Activated B cell treated with CpG ODN at 0.5 μM for 24 hours (primary cell): Measurements from ENCODE around the gene TNFRSF25. TPM values are rescaled to one million over a fixed set of nuclear protein-coding genes. Genes with fewer than 3 reads are reported as not detected.

ENCODE experiments used
- ATAC-seq: fragments of 200-7000 bp; cut with Tn5 transposase; one replicate; pipeline ENCODE4 v1.10.0; 2021; ENCODE audit warnings: low read depth, mild to moderate bottlenecking, moderate library complexity
- CTCF ChIA-PET: fragments of 350-600 bp; sonication (Branson Sonifier 250); formaldehyde crosslinking; loops from one replicate; lab custom pipeline; 2021; ENCODE audit warnings: antibody characterized with exemption; lab: Charles Lee
- POLR2A ChIA-PET: fragments of 350-600 bp; sonication (Branson Sonifier 250); formaldehyde crosslinking; loops from one replicate; lab custom pipeline; 2021; ENCODE audit warnings: antibody characterized with exemption; lab: Charles Lee
- DNase-seq: peaks from one replicate; pipeline ENCODE4 v3.0.0; 2022
- H3K27ac Mint-ChIP-seq: one replicate; pipeline ENCODE4 v1.8.0; 2020; ENCODE audit warnings: mixed read lengths
- H3K27me3 Mint-ChIP-seq: one replicate; pipeline ENCODE4 v1.8.0; 2021; ENCODE audit warnings: mixed read lengths
- H3K36me3 Mint-ChIP-seq: one replicate; pipeline ENCODE4 v1.8.0; 2021; ENCODE audit warnings: low read depth, mixed read lengths
- H3K4me1 Mint-ChIP-seq: one replicate; pipeline ENCODE4 v1.8.0; 2021; ENCODE audit warnings: mixed read lengths
- H3K4me3 Mint-ChIP-seq: one replicate; pipeline ENCODE4 v1.8.0; 2020; ENCODE audit warnings: mild to moderate bottlenecking, mixed read lengths
- H3K9me3 Mint-ChIP-seq: one replicate; pipeline ENCODE4 v1.8.0; 2020; ENCODE audit warnings: mixed read lengths
- CTCF ChIP-seq: fragments of 200-600 bp; IDR thresholded peaks from one replicate; pipeline ENCODE4 v1.8.0; 2022; ENCODE audit warnings: antibody characterized with exemption, mild to moderate bottlenecking
- intact Hi-C: fragments of 100-400 bp; cut with micrococcal nuclease; formaldehyde crosslinking; loops from one replicate; pipeline ENCODE4 v1.15.1; 2024
- total RNA-seq: library from RNA; stranded (reverse); gene quantifications from 2 replicates; pipeline ENCODE4 v1.2.3, GENCODE V29; 2022

TNFRSF25 gene
- total RNA-seq, 1 donor from 2014 or later = 2.8 TPM

GRCh38 chr1:6424000-6424565 lies 41.9 kb downstream of the TNFRSF25 start:
- Mint-ChIP-seq H3K4me1 (peaks cover 15% of the 10 kb centered on the region), H3K4me3 (peak overlapping the region; percentile 55), H3K27me3 (peaks cover 47% of the 10 kb centered on the region), H3K27ac (no peak overlapping the region), H3K9me3 (no peaks in the 10 kb centered on the region), H3K36me3 (no peaks in the 10 kb centered on the region)
- DNase-seq = no peak
- CTCF ChIA-PET = interaction anchor here (1.0 to 3.0 kb wide), 3 partner anchors 10 to 17 kb away, joined by 3 to 26 read pairs (median 9); no protein-coding TSS in a partner anchor
- ATAC-seq = no peak
- intact Hi-C loops = loop anchor here (1.0 kb wide), 1 partner anchor 14 kb away; no protein-coding TSS in a partner anchor
- no peak for TF ChIP-seq CTCF
- POLR2A ChIA-PET = no interaction called here

- ChIA-PET POLR2A (no interaction called here), CTCF (interaction anchor here (0.5 to 3.0 kb wide), 10 partner anchors 8 to 1526 kb away, joined by 3 to 26 read pairs (median 4); no protein-coding TSS in a partner anchor)
- TF ChIP-seq CTCF = peak; percentile 46
- no peaks in the 10 kb centered on the region for H3K36me3 Mint-ChIP-seq
- DNase-seq (peak; percentile 55), ATAC-seq (peak; percentile 77)
- intact Hi-C loops = loop anchor here (1.0 kb wide), 1 partner anchor 15 kb away; no protein-coding TSS in a partner anchor
- H3K4me1 Mint-ChIP-seq = peaks cover 15% of the 10 kb centered on the region
- no peaks in the 10 kb centered on the region for H3K9me3 Mint-ChIP-seq
- no peak overlapping the region for H3K27ac Mint-ChIP-seq
- H3K27me3 Mint-ChIP-seq = peaks cover 50% of the 10 kb centered on the region
- H3K4me3 Mint-ChIP-seq = peak overlapping the region; percentile 55
These were observed 42.5 kb downstream of the TNFRSF25 start for GRCh38 chr1:6423321-6423999.

- ATAC-seq (no peak), DNase-seq (no peak)
- H3K9me3 Mint-ChIP-seq = no peaks in the 10 kb centered on the region
- H3K4me1 Mint-ChIP-seq = peaks cover 15% of the 10 kb centered on the region
- ChIA-PET POLR2A (no interaction called here), CTCF (interaction anchor here (1.2 to 3.0 kb wide), 3 partner anchors 8 to 179 kb away, joined by 3 to 26 read pairs (median 3); no protein-coding TSS in a partner anchor)
- no peak overlapping the region for H3K4me3 Mint-ChIP-seq
- intact Hi-C loops = no loop called here
- H3K27me3 Mint-ChIP-seq = peaks cover 52% of the 10 kb centered on the region
- no peak overlapping the region for H3K27ac Mint-ChIP-seq
- TF ChIP-seq CTCF = no peak
- no peaks in the 10 kb centered on the region for H3K36me3 Mint-ChIP-seq
These were observed 44.7 kb downstream of the TNFRSF25 start for GRCh38 chr1:6421266-6421665.

GRCh38 chr1:6420454-6421042 lies 45.4 kb downstream of the TNFRSF25 start:
- POLR2A ChIA-PET = no interaction called here
- CTCF ChIA-PET = interaction anchor here (1.5 kb wide), 1 partner anchor 179 kb away, joined by 3 read pairs; no protein-coding TSS in a partner anchor
- TF ChIP-seq CTCF = no peak
- no peaks in the 10 kb centered on the region for H3K9me3 Mint-ChIP-seq
- H3K4me1 Mint-ChIP-seq = peaks cover 15% of the 10 kb centered on the region
- intact Hi-C loops = no loop called here
- DNase-seq (no peak), ATAC-seq (no peak)
- peak overlapping the region; percentile 7 for H3K4me3 Mint-ChIP-seq
- no peak overlapping the region for H3K27ac Mint-ChIP-seq
- no peaks in the 10 kb centered on the region for H3K36me3 Mint-ChIP-seq
- H3K27me3 Mint-ChIP-seq = peaks cover 54% of the 10 kb centered on the region
